CD4-positive, alpha-beta T cell (primary cell): ENCODE data around the gene CCL2. TPM values are rescaled to one million over a fixed set of nuclear protein-coding genes. Genes with fewer than 3 reads are reported as not detected.

ENCODE experiments used
- ATAC-seq: fragments of 200-7000 bp; cut with Tn5 transposase; one replicate; pipeline ENCODE4 v1.10.0; 2022; ENCODE audit warnings: mild to moderate bottlenecking; ENCODE audit not compliant: poor library complexity
- CTCF ChIA-PET: fragments of 350-600 bp; sonication (Branson Sonifier 250); formaldehyde crosslinking; loops from one replicate; lab custom pipeline; 2021; ENCODE audit warnings: antibody characterized with exemption, inconsistent platforms; lab: Charles Lee
- POLR2A ChIA-PET: fragments of 350-600 bp; sonication (Branson Sonifier 250); formaldehyde crosslinking; loops from one replicate; lab custom pipeline; 2021; ENCODE audit warnings: antibody characterized with exemption, inconsistent platforms; lab: Charles Lee
- DNase-seq, 14 experiments: peaks; one replicate each; pipeline ENCODE4 v3.0.0-alpha.2; 2013 to 2020; ENCODE audit warnings: mixed read lengths in 2 of 14
- H3K27ac ChIP-seq, 2 donors: one replicate each; pipeline versions ENCODE4 v1.5.1 to v1.7.0; 2013; ENCODE audit warnings: low read length in 2 of 2, low read depth in 1 of 2, mild to moderate bottlenecking in 1 of 2
- H3K27me3 ChIP-seq, 2 experiments: 1 replicate in 1 of 2; 2 replicates in 1 of 2; pipeline versions ENCODE4 v1.6.1 to v1.7.0; 2013; ENCODE audit warnings: low read length in 2 of 2, control low read depth in 1 of 2, mild to moderate bottlenecking in 1 of 2, moderate library complexity in 1 of 2; ENCODE audit not compliant: insufficient read depth in 2 of 2, control insufficient read depth in 1 of 2
- H3K36me3 ChIP-seq: one replicate; pipeline ENCODE4 v1.6.1; 2013; ENCODE audit warnings: low read length, control low read depth; ENCODE audit not compliant: insufficient read depth
- H3K4me1 ChIP-seq: one replicate; pipeline ENCODE4 v1.6.1; 2013; ENCODE audit warnings: low read length, control low read depth; ENCODE audit not compliant: insufficient read depth
- H3K4me3 ChIP-seq: one replicate; pipeline ENCODE4 v1.5.1; 2013; ENCODE audit warnings: mild to moderate bottlenecking, low read length, moderate library complexity
- H3K9me3 ChIP-seq, 2 experiments: 1 replicate in 1 of 2; 2 replicates in 1 of 2; pipeline versions ENCODE4 v1.6.1 to v1.7.0; 2013; ENCODE audit warnings: low read length in 2 of 2, mild to moderate bottlenecking in 2 of 2, control low read depth in 1 of 2, moderate library complexity in 1 of 2; ENCODE audit not compliant: control insufficient read depth in 1 of 2, insufficient read depth in 1 of 2
- H3K27ac Mint-ChIP-seq: one replicate; pipeline ENCODE4 v1.8.0; 2020; ENCODE audit warnings: mixed read lengths
- H3K27me3 Mint-ChIP-seq: one replicate; pipeline ENCODE4 v1.8.0; 2021; ENCODE audit warnings: mixed read lengths
- H3K36me3 Mint-ChIP-seq: one replicate; pipeline ENCODE4 v1.8.0; 2021; ENCODE audit warnings: low read depth, mixed read lengths
- H3K4me1 Mint-ChIP-seq: one replicate; pipeline ENCODE4 v1.8.0; 2021; ENCODE audit warnings: low read depth, mixed read lengths
- H3K4me3 Mint-ChIP-seq: one replicate; pipeline ENCODE4 v1.8.0; 2020; ENCODE audit warnings: mild to moderate bottlenecking, mixed read lengths
- H3K9me3 Mint-ChIP-seq: one replicate; pipeline ENCODE4 v1.8.0; 2020; ENCODE audit warnings: mixed read lengths
- intact Hi-C, 2 experiments: fragments of 100-400 bp; cut with DNase I in 1 of 2; cut with micrococcal nuclease in 1 of 2; formaldehyde crosslinking; loops; one replicate each; pipeline versions ENCODE4 v1.15.1 to v1.9.0; 2023 to 2025; cut with DNase I, micrococcal nuclease
- total RNA-seq, 174 experiments: library from RNA in 2 of 174; stranded (reverse) in 2 of 174; gene quantifications; one replicate each; pipeline ENCODE4 v1.2.3 and lab custom pipeline; 2021 to 2026
- TF ChIP-seq, protein P1 (sequence below): fragments of 200-600 bp; IDR thresholded peaks from one replicate; pipeline ENCODE4 v1.8.0; 2022; ENCODE audit warnings: antibody characterized with exemption, mild to moderate bottlenecking

CCL2 gene
- total RNA-seq, 2 experiments from 2014 or later: not detected

DNA sequence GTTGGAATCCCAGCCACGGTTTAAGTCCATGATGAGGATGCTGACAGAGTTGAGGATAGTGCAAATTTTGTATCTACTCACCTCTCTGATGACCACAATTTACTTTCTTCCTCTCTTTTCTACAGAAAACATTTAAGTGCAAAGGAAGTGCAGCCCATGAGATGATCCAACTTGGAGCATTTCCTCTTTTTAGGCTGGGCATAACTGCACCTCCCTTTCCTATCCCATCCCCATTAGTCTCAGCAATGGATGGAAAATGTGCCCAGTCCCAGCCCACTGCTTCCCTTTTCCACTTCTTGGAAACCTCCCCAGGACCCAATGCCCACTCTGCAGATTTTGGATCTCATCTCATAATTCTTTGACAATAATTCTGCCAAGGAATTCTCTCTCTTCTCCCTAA lies 47.6 kb downstream of the CCL2 start:
- CTCF ChIA-PET: no interaction called here

DNA sequence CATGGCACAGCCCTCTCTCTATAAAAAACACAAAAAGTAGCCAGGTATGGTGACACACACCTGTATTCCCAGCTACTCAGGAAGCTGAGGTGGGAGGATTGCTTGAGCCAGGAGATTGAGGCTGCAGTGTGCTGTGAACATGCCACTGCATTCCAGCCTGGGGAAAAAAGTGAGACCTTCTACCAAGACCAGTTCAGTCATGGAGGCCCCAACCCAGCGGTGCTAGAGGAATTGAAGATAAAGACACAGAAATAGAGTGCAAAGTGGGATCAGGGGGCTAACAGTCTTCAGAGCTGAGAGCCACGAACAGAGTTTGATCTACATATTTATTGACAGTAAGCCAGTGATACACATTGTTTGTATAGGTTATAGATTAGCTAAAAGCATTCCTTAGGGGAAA lies 48.5 kb downstream of the CCL2 start:
- CTCF ChIA-PET: no interaction called here
- H3K9me3 ChIP-seq: no peaks in the 10 kb centered on the region
- no peak overlapping the region for H3K27ac Mint-ChIP-seq
- intact Hi-C loops: no loop called here
- no peak overlapping the region for H3K4me3 Mint-ChIP-seq
- H3K4me3 ChIP-seq: no peak overlapping the region
- H3K9me3 Mint-ChIP-seq: no peaks in the 10 kb centered on the region
- DNase-seq (no peak), ATAC-seq (no peak)
- H3K4me1 Mint-ChIP-seq: no peaks in the 10 kb centered on the region
- no peaks in the 10 kb centered on the region for H3K36me3 ChIP-seq
- H3K27ac ChIP-seq: no peak overlapping the region
- no peaks in the 10 kb centered on the region for H3K36me3 Mint-ChIP-seq
- POLR2A ChIA-PET: no interaction called here
- TF ChIP-seq, protein P1, sequence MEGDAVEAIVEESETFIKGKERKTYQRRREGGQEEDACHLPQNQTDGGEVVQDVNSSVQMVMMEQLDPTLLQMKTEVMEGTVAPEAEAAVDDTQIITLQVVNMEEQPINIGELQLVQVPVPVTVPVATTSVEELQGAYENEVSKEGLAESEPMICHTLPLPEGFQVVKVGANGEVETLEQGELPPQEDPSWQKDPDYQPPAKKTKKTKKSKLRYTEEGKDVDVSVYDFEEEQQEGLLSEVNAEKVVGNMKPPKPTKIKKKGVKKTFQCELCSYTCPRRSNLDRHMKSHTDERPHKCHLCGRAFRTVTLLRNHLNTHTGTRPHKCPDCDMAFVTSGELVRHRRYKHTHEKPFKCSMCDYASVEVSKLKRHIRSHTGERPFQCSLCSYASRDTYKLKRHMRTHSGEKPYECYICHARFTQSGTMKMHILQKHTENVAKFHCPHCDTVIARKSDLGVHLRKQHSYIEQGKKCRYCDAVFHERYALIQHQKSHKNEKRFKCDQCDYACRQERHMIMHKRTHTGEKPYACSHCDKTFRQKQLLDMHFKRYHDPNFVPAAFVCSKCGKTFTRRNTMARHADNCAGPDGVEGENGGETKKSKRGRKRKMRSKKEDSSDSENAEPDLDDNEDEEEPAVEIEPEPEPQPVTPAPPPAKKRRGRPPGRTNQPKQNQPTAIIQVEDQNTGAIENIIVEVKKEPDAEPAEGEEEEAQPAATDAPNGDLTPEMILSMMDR: no peak
- peaks cover 43% of the 10 kb centered on the region for H3K27me3 Mint-ChIP-seq
- peaks cover 4 to 12% of the 10 kb centered on the region in 2 experiments for H3K27me3 ChIP-seq
- no peaks in the 10 kb centered on the region for H3K4me1 ChIP-seq

More for the DNA sequence above, 47.6 kb downstream of the CCL2 start:
- POLR2A ChIA-PET: no interaction called here
- intact Hi-C loops: no loop called here
- H3K4me1 ChIP-seq: no peaks in the 10 kb centered on the region
- H3K36me3 Mint-ChIP-seq: no peaks in the 10 kb centered on the region
- H3K9me3 ChIP-seq: no peaks in the 10 kb centered on the region
- TF ChIP-seq, protein P1: no peak
- H3K4me3 Mint-ChIP-seq: no peak overlapping the region
- peaks cover 7 to 11% of the 10 kb centered on the region in 2 experiments for H3K27me3 ChIP-seq
- no peak overlapping the region for H3K27ac Mint-ChIP-seq
- H3K4me1 Mint-ChIP-seq: no peaks in the 10 kb centered on the region
- no peak overlapping the region for H3K27ac ChIP-seq
- no peak overlapping the region for H3K4me3 ChIP-seq
- DNase-seq (no peak), ATAC-seq (no peak)
- no peaks in the 10 kb centered on the region for H3K36me3 ChIP-seq
- peaks cover 46% of the 10 kb centered on the region for H3K27me3 Mint-ChIP-seq
- no peaks in the 10 kb centered on the region for H3K9me3 Mint-ChIP-seq

GRCh38 chr17:34305061-34305460 lies 50.0 kb downstream of the CCL2 start:
- CTCF ChIA-PET: no interaction called here
- H3K4me1 ChIP-seq: no peaks in the 10 kb centered on the region

More at GRCh38 chr17:34305061-34305460, 50.0 kb downstream of the CCL2 start:
- H3K4me3 Mint-ChIP-seq: no peak overlapping the region
- H3K4me1 Mint-ChIP-seq: no peaks in the 10 kb centered on the region
- Histone ChIP-seq H3K9me3 (no peaks in the 10 kb centered on the region), H3K36me3 (no peaks in the 10 kb centered on the region), H3K27me3 (peaks cover 3 to 5% of the 10 kb centered on the region in 2 experiments), H3K4me3 (no peak overlapping the region), H3K27ac (no peak overlapping the region)
- TF ChIP-seq, protein P1: no peak
- DNase-seq (no peak), ATAC-seq (no peak)
- H3K27me3 Mint-ChIP-seq: peaks cover 28% of the 10 kb centered on the region
- intact Hi-C loops: no loop called here
- no peaks in the 10 kb centered on the region for H3K36me3 Mint-ChIP-seq
- no peak overlapping the region for H3K27ac Mint-ChIP-seq
- POLR2A ChIA-PET: no interaction called here
- no peaks in the 10 kb centered on the region for H3K9me3 Mint-ChIP-seq
